Aorta (tissue), 5 donors: ENCODE measurements around the gene EFNA1. TPM values are rescaled to one million over a fixed set of nuclear protein-coding genes. Genes with fewer than 3 reads are reported as not detected.

ENCODE experiments used
- ATAC-seq: fragments of 200-7000 bp; cut with Tn5 transposase; one replicate; pipeline ENCODE4 v1.9.1; 2022; ENCODE audit warnings: moderate library complexity; ENCODE audit not compliant: low FRiP score
- DNase-seq, 2 donors: peaks; one replicate each; pipeline ENCODE4 v3.0.0-alpha.2; 2020
- H3K27ac ChIP-seq, 2 donors: one replicate each; pipeline ENCODE4 v1.5.1; 2013; ENCODE audit warnings: low read length in 2 of 2, mild to moderate bottlenecking in 2 of 2, moderate library complexity in 2 of 2, control low read depth in 1 of 2, inconsistent platforms in 1 of 2, low read depth in 1 of 2
- H3K27me3 ChIP-seq, 2 donors: one replicate each; pipeline ENCODE4 v1.6.1; 2013; ENCODE audit warnings: control low read depth in 1 of 2, low read length in 1 of 2, mild to moderate bottlenecking in 1 of 2, moderate library complexity in 1 of 2; ENCODE audit not compliant: insufficient read depth in 2 of 2, control insufficient read depth in 1 of 2
- H3K36me3 ChIP-seq, 2 donors: one replicate each; pipeline ENCODE4 v1.6.1; 2013; ENCODE audit warnings: control low read depth in 1 of 2, low read length in 1 of 2, mild to moderate bottlenecking in 1 of 2; ENCODE audit not compliant: insufficient read depth in 2 of 2, control insufficient read depth in 1 of 2
- H3K4me1 ChIP-seq, 2 donors: one replicate each; pipeline ENCODE4 v1.6.1; 2013; ENCODE audit warnings: low read length in 2 of 2, control low read depth in 1 of 2, mild to moderate bottlenecking in 1 of 2, moderate library complexity in 1 of 2; ENCODE audit not compliant: insufficient read depth in 2 of 2, control insufficient read depth in 1 of 2
- H3K4me3 ChIP-seq, 2 donors: one replicate each; pipeline ENCODE4 v1.5.1; 2013; ENCODE audit warnings: low read length in 2 of 2, control low read depth in 1 of 2, mild to moderate bottlenecking in 1 of 2
- H3K9me3 ChIP-seq: one replicate; pipeline ENCODE4 v1.6.1; 2013; ENCODE audit warnings: mild to moderate bottlenecking, low read length; ENCODE audit not compliant: control insufficient read depth
- WGBS, 2 donors: extraction: QIAGEN DNeasy Blood & Tissue Kit; methylation state at CpG; one replicate each; pipeline ENCODE4 v1.1.7; 2013; 5-methylcytosine and 5-hydroxymethylcytosine counted together
- intact Hi-C, 2 donors: fragments of 100-400 bp; cut with DNase I; formaldehyde crosslinking; loops; one replicate each; pipeline versions ENCODE4 v1.14.2 to v1.15.0; 2022
- polyA plus RNA-seq, 2 donors: library from polyadenylated mRNA; stranded (reverse); fragments of 200-250 nt; gene quantifications; one replicate each; pipeline ENCODE4 v1.2.3, GENCODE V29; 2013
- total RNA-seq, 2 donors: library from RNA; stranded (reverse); fragmentation: NEBNext Ultra II Directional; extraction: Animal tissue kit (Norgen Biotek cat#: 25700); gene quantifications; one replicate each; pipeline ENCODE4 v1.2.1, GENCODE V29; 2021
- donor health status: healthy with polysubstance abuse.
- donor health status: Bipolar disorder and iron deficiency.
- donor health status: DM: no; HTN: no; CAD: no.
- donor health status: DM: no; HTN: no; CAD: no.
- donor health status: DM: yes; HTN: yes; CAD: no.

EFNA1 gene
- total and polyA plus RNA-seq, 4 donors = 7.1 to 49.1 (median 15.5) TPM

GRCh38 chr1:155082301-155083051 lies 45.2 kb upstream of the EFNA1 start:
- Histone ChIP-seq H3K4me3 (no peak overlapping the region), H3K4me1 (no peaks in the 10 kb centered on the region), H3K27me3 (no peaks in the 10 kb centered on the region), H3K27ac (no peak overlapping the region), H3K9me3 (no peaks in the 10 kb centered on the region), H3K36me3 (no peaks in the 10 kb centered on the region)
- DNase-seq = peak in 1 of 2 donors; percentile 75
- 7 to 8% methylated on average over 36 of the region's 36 CpGs for WGBS, 2 donors
- no peak for ATAC-seq
- intact Hi-C loops = loop anchor here in 1 of 2 donors (5.0 kb wide), 2 partner anchors 35 to 600 kb away; no protein-coding TSS in a partner anchor

GRCh38 chr1:155083052-155083541 lies 44.6 kb upstream of the EFNA1 start:
- Histone ChIP-seq H3K27me3 (no peaks in the 10 kb centered on the region), H3K4me3 (no peak overlapping the region), H3K36me3 (no peaks in the 10 kb centered on the region), H3K9me3 (no peaks in the 10 kb centered on the region), H3K27ac (no peak overlapping the region), H3K4me1 (no peaks in the 10 kb centered on the region)
- no peak for ATAC-seq
- 70 to 76% methylated on average over 6 of the region's 6 CpGs for WGBS, 2 donors
- DNase-seq = peak in 1 of 2 donors; percentile 59
- intact Hi-C loops = loop anchor here in 1 of 2 donors (5.0 kb wide), 2 partner anchors 36 to 601 kb away; no protein-coding TSS in a partner anchor

GRCh38 chr1:155083865-155084721 lies 43.6 kb upstream of the EFNA1 start:
- Histone ChIP-seq H3K4me3 (no peak overlapping the region), H3K9me3 (no peaks in the 10 kb centered on the region), H3K27me3 (no peaks in the 10 kb centered on the region), H3K36me3 (no peaks in the 10 kb centered on the region), H3K27ac (no peak overlapping the region), H3K4me1 (no peaks in the 10 kb centered on the region)
- ATAC-seq (peak; percentile 16), DNase-seq (peak in 1 of 2 donors; percentile 74)
- 27 to 29% methylated on average over 21 of the region's 21 CpGs for WGBS, 2 donors
- intact Hi-C loops = loop anchor here (1.0 to 5.0 kb wide), 4 partner anchors 21 to 602 kb away; partner anchors contain the start of gene EFNA4 (in 1 of the 2)

GRCh38 chr1:155084722-155085503 lies 42.8 kb upstream of the EFNA1 start:
- Histone ChIP-seq H3K27ac (peak overlapping the region in 1 of 2 donors; percentile 55), H3K36me3 (no peaks in the 10 kb centered on the region), H3K4me3 (peak overlapping the region; percentile 27 to 59), H3K27me3 (no peaks in the 10 kb centered on the region), H3K9me3 (no peaks in the 10 kb centered on the region), H3K4me1 (no peaks in the 10 kb centered on the region)
- WGBS, 2 donors = 1% methylated on average over 64 to 67 of the region's 67 CpGs
- intact Hi-C loops = loop anchor here (1.0 to 5.0 kb wide), 4 partner anchors 22 to 603 kb away; partner anchors contain the start of gene EFNA4 (in 1 of the 2)
- DNase-seq (peak; percentile 96 to 97), ATAC-seq (peak; percentile 94)

- ATAC-seq (peak; percentile 33), DNase-seq (peak; percentile 81 to 88)
- peak overlapping the region in 1 of 2 donors; percentile 38 for H3K27ac ChIP-seq
- no peaks in the 10 kb centered on the region for H3K36me3 ChIP-seq
- no peaks in the 10 kb centered on the region for H3K4me1 ChIP-seq
- no peaks in the 10 kb centered on the region for H3K27me3 ChIP-seq
- H3K4me3 ChIP-seq = peak overlapping the region in 1 of 2 donors; percentile 59
- intact Hi-C loops = loop anchor here in 1 of 2 donors (2.0 kb wide), 1 partner anchor 41 kb away; no protein-coding TSS in a partner anchor
- 3 to 4% methylated on average over 32 of the region's 32 CpGs for WGBS, 2 donors
- H3K9me3 ChIP-seq = no peaks in the 10 kb centered on the region
These were observed 42.1 kb upstream of the EFNA1 start for GRCh38 chr1:155085504-155086127.

GRCh38 chr1:155086128-155086741 lies 41.4 kb upstream of the EFNA1 start:
- WGBS, 2 donors = 25 to 28% methylated on average over 24 of the region's 24 CpGs
- ATAC-seq = peak; percentile 67

GRCh38 chr1:155086856-155087535 lies 40.7 kb upstream of the EFNA1 start:
- intact Hi-C loops = no loop called here
- Histone ChIP-seq H3K27me3 (no peaks in the 10 kb centered on the region), H3K27ac (no peak overlapping the region), H3K4me3 (no peak overlapping the region), H3K4me1 (no peaks in the 10 kb centered on the region), H3K36me3 (no peaks in the 10 kb centered on the region), H3K9me3 (no peaks in the 10 kb centered on the region)
- peak in 1 of 2 donors; percentile 75 for DNase-seq
- WGBS, 2 donors = 78 to 79% methylated on average over 8 of the region's 8 CpGs
- ATAC-seq = no peak

More at GRCh38 chr1:155086128-155086741, 41.4 kb upstream of the EFNA1 start:
- peak; percentile 75 to 91 for DNase-seq
- no peak overlapping the region for H3K4me3 ChIP-seq
- no peaks in the 10 kb centered on the region for H3K9me3 ChIP-seq
- no peaks in the 10 kb centered on the region for H3K36me3 ChIP-seq
- intact Hi-C loops = no loop called here
- no peaks in the 10 kb centered on the region for H3K4me1 ChIP-seq
- no peak overlapping the region for H3K27ac ChIP-seq
- no peaks in the 10 kb centered on the region for H3K27me3 ChIP-seq
